Gastroesophageal sphincter (tissue), 3 donors: ENCODE results near the gene GPHN.

Source experiments
- CTCF ChIP-seq, 4 experiments: fragments of 200-600 bp in 2 of 4; fragments of 450-650 bp in 2 of 4; sonication (generic) in 1 of 4; IDR thresholded peaks; one replicate each; pipeline ENCODE4 v1.5.1; 2017 to 2019; ENCODE audit warnings: antibody characterized with exemption in 4 of 4, mild to moderate bottlenecking in 2 of 4, moderate library complexity in 2 of 4
- POLR2A ChIP-seq, 2 donors: fragments of 450-650 bp; IDR thresholded peaks; one replicate each; pipeline ENCODE4 v1.6.1; 2017; ENCODE audit warnings: antibody characterized with exemption in 2 of 2, mild to moderate bottlenecking in 2 of 2, moderate library complexity in 1 of 2
- POLR2AphosphoS5 ChIP-seq: sonication (generic); formaldehyde crosslinking; IDR thresholded peaks from one replicate; pipeline ENCODE4 v1.6.1; 2017; ENCODE audit warnings: antibody characterized with exemption

DNA sequence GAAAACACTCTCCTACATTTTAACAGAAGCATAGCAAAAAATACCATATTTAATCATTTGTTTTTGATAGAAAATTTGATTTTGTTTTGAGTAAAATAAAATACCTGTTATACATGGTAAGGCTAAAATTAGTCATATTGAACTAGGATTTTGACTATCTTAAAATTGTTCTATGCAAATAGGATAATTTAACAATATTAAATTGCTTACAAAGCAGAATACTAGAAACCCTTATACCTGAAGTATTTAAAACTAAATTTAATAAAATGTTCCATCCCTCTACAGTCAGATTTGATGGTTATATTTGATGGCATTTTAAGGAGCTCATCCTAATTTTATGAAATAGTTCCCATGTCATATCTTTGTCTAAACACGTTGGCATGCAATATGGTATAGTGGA is 323.2 kb downstream of the GPHN start:
- TF ChIP-seq CTCF (IDR thresholded peaks at IDR 0.05) (no peak), POLR2AphosphoS5 (no peak), POLR2A (IDR thresholded peaks at IDR 0.05) (no peak)
